Measurements from ENCODE around the gene LARGE1.

DNA sequence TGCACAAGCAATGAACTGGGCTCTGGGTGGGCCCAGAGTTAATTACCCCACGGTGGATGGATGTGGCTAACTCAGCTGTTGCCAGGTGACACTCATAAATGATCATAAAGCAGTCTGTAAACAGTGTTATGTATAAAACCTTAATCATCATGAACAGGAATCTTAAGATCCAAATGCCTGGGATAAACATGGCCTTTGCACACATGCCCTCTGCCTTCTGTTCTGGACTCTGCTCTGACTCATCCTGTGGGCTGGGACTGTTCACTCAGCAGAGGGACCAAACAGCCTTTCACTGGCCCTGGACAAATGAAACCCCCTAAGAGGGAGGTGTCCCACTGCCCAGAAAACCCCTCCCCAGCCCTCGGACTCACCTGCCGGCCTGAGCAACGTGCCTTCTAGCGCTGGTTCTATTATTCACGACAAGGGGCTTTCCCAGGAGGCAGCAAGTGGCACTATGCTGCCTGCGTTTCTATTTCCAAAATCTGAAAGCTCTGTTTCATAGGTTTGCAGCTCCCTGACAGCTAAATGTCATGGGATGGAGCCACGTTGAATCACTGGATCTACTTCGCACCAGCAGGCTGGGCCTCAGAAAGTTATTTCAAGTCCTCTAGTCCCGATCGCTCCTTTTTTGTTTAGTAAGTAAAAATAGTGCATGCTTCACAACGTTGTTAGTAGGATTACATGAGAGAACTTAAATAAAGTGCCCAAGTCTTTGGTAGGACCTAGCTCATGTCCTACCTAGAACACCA, 53.0 kb downstream of the LARGE1 start:
- TF ChIP-seq, protein P1, sequence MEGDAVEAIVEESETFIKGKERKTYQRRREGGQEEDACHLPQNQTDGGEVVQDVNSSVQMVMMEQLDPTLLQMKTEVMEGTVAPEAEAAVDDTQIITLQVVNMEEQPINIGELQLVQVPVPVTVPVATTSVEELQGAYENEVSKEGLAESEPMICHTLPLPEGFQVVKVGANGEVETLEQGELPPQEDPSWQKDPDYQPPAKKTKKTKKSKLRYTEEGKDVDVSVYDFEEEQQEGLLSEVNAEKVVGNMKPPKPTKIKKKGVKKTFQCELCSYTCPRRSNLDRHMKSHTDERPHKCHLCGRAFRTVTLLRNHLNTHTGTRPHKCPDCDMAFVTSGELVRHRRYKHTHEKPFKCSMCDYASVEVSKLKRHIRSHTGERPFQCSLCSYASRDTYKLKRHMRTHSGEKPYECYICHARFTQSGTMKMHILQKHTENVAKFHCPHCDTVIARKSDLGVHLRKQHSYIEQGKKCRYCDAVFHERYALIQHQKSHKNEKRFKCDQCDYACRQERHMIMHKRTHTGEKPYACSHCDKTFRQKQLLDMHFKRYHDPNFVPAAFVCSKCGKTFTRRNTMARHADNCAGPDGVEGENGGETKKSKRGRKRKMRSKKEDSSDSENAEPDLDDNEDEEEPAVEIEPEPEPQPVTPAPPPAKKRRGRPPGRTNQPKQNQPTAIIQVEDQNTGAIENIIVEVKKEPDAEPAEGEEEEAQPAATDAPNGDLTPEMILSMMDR (IDR thresholded peaks at IDR 0.05), result peak in 1 of 12 donors; percentile 23
- TF ChIP-seq POLR2A (IDR thresholded peaks at IDR 0.05), result no peak
